K562 treated with DMSO at 1 percent for 48 hours (cell line): Measurements from ENCODE around the gene ACOT8. TPM values are rescaled to one million over a fixed set of nuclear protein-coding genes. Genes with fewer than 3 reads are reported as not detected.

Source experiments
- total RNA-seq: library from RNA; unstranded; fragments of 300-600 nt; gene quantifications from 2 replicates; pipeline ENCODE4 v1.2.3, GENCODE V29; 2022; ENCODE audit warnings: low replicate concordance; ENCODE audit errors: extremely low read depth

Gene ACOT8
- total RNA-seq, result not detected in 2 replicates

DNA sequence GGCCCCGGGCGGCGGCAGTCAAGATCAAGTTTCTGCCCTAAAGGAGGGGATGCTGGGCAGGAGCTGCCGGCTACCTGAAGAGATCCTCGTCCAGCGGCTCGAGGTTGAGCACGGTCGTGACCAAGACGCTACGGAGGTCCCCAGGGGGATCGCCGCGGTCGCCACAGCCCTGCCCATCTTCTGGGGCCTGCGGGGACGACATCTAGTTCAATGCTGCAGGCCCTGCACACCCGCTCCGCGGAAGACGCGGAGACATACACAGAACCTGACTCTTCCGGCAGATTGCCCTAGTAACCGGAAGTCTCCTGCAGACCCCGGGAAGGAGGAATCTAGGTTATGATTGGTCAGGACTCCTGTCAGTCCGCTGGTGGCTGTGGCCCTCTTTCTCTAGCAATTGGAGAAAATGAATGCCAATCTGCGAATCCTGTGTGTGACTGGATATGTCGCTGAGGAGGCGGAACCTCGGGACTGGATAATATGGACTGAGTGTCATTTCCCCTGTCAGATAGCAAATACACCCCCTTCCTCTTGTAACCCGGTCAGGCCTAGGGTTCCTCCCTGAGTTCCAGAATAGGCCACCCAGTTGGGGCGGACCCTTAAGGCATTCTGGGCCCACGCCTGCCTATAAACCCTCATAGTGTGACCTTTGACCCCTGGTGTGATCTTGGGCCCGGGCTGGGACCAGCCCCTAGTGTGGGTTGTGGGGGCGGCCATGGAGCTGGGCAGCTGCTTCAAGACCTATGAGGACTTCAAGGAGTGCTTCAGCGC lies at the start of gene ACOT8, which contains the start of gene ZSWIM3:
Gene ACOT8, minus strand, starts transcription at position 279 of the 768 bp plus-strand sequence. Its CDS starts 77 bp downstream, at position 202.
Gene ZSWIM3, plus strand, starts transcription at position 501 of the 768 bp plus-strand sequence. Its CDS starts 212 bp downstream, at position 713.

GRCh38 chr20:45890985-45891983 lies 34.1 kb upstream of the ACOT8 start, which contains the start of the genes CTSA and NEURL2:
TSS of gene CTSA (plus strand) at chr20:45891335. CDS start at chr20:45891569, 234 bp downstream.
TSS of gene NEURL2 (minus strand) at chr20:45891208. CDS start at chr20:45890991, 217 bp downstream.

DNA sequence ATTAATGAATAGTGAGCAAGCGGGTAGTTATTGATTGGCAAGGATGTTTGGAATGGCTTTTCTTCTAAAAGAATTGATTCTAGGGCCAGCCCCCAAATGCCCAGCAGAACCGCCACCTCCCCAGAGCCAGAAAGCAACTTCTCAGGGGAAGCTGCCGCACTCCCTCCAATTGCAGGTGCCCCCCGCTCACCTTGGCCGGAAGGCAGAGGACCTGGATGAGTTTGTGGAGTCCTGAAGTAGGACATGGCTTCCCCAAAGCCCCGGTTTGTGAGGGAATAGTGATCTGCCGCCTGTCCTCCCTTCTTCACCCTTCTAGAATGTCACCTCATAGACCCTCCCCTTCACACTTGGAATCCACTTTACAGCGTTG lies 30.1 kb upstream of the ACOT8 start, which contains the start of gene SPATA25:
Gene SPATA25, minus strand, starts transcription at position 277 of the 370 bp plus-strand sequence. Its CDS starts 32 bp downstream, at position 245.

DNA sequence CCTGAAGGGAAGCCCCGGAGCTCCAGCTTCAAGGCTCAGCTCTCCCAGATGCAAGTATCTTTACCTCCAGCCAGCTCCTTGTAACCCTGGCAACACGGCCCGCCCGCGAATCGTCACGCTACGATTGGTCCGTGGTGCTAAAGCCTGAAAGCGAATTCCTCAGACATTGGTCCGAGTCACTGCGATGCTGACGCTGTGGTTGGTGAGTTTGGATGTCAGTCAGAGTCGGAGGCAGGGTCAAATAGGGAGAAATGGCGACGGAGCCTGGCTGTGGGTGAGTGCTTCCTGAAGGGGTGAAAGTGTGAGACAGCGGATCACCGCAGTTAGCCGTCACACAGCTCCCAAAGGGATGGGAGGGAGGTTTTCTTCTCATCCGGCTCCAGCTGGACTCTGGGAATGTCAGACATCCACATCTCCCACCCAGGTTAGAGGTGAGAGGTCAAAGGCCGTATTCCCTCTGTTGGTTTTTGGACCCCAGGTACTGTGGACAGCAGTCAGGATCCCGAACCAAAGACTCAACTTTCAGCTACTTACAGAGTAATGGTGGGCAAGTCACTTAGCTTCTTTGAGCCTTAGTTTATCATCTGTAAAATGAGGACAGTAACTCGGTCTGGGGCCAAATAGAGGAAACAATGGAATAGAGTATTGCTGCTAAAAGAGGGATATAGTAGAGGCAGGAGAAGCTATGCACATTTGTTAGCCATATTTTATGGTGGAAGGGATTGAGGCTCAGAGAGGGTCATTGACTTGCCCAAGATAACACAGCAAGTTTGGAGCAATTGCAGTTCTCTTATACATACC lies 24.0 kb upstream of the ACOT8 start, which contains the start of gene ZSWIM1:
Gene ZSWIM1, plus strand, starts transcription at position 240 of the 801 bp plus-strand sequence. CDS start 1,366 bp downstream, outside the sequence.

GRCh38 chr20:45833030-45833882 lies 23.9 kb downstream of the ACOT8 start, which contains the start of gene SNX21:
TSS of gene SNX21 (plus strand) at chr20:45833799. CDS start at chr20:45833920, 121 bp downstream.

GRCh38 chr20:45827030-45827652 lies 30.1 kb downstream of the ACOT8 start, which contains the start of gene TNNC2:
TSS of gene TNNC2 (minus strand) at chr20:45827312. CDS start at chr20:45827248, 64 bp downstream.

GRCh38 chr20:45812157-45813005 lies 44.8 kb downstream of the ACOT8 start, which contains the start of gene UBE2C:
TSS of gene UBE2C (plus strand) at chr20:45812644. CDS start at chr20:45812696, 52 bp downstream.

Other genes starting within 250 kb of the ACOT8 start
- gene WFDC10A, start 227.7 kb downstream of the ACOT8 start, total RNA-seq, result not detected in 2 replicates
- not detected in 2 replicates for gene WFDC9, start 226.1 kb downstream of the ACOT8 start, total RNA-seq
- not detected in 2 replicates for gene WFDC11, start 187.2 kb downstream of the ACOT8 start, total RNA-seq
- not detected in 2 replicates for gene WFDC13, start 155.4 kb downstream of the ACOT8 start, total RNA-seq
- gene WFDC10B, start 152.4 kb downstream of the ACOT8 start, total RNA-seq, result not detected in 2 replicates
- gene SPINT4, start 135.0 kb downstream of the ACOT8 start, total RNA-seq, result not detected in 2 replicates
- not detected in 2 replicates for gene WFDC3, start 65.5 kb downstream of the ACOT8 start, total RNA-seq
- not detected in 2 replicates for gene DNTTIP1, start 65.4 kb downstream of the ACOT8 start, total RNA-seq
- not detected in 2 replicates for gene UBE2C, start 44.7 kb downstream of the ACOT8 start, total RNA-seq
- gene TNNC2, start 30.1 kb downstream of the ACOT8 start, total RNA-seq, result not detected in 2 replicates
- not detected in 2 replicates for gene SNX21, start 23.6 kb downstream of the ACOT8 start, total RNA-seq
- not detected in 2 replicates for gene ZSWIM3, start 222 bp upstream of the ACOT8 start, total RNA-seq
- gene ZSWIM1, start 23.8 kb upstream of the ACOT8 start, total RNA-seq, result not detected in 2 replicates
- not detected in 2 replicates for gene SPATA25, start 30.2 kb upstream of the ACOT8 start, total RNA-seq
- not detected in 2 replicates for gene NEURL2, start 33.8 kb upstream of the ACOT8 start, total RNA-seq
- gene CTSA, start 33.9 kb upstream of the ACOT8 start, total RNA-seq, result not detected in 2 replicates
- not detected in 2 replicates for gene PLTP, start 54.8 kb upstream of the ACOT8 start, total RNA-seq
- not detected in 2 replicates for gene PCIF1, start 77.3 kb upstream of the ACOT8 start, total RNA-seq
- gene ZNF335, start 114.8 kb upstream of the ACOT8 start, total RNA-seq, result not detected in 2 replicates
- not detected in 2 replicates for gene MMP9, start 151.5 kb upstream of the ACOT8 start, total RNA-seq
- gene SLC12A5, start 171.8 kb upstream of the ACOT8 start, total RNA-seq, result not detected in 2 replicates
- not detected in 2 replicates for gene NCOA5, start 232.6 kb upstream of the ACOT8 start, total RNA-seq